Rectal smooth muscle tissue (tissue), 1 donor: ENCODE measurements around the gene MCMBP.
"Not testable (repeated sequence)": the region's sequence is repeated elsewhere in the genome, so short reads cannot be mapped to it uniquely, and the experiment has no call there.

Experiments
- H3K27ac ChIP-seq: one replicate; pipeline ENCODE4 v1.7.0; 2013; ENCODE audit warnings: low read depth, low read length, inconsistent platforms
- H3K27me3 ChIP-seq: one replicate; pipeline ENCODE4 v1.7.0; 2013; ENCODE audit warnings: low read length; ENCODE audit not compliant: control insufficient read depth, insufficient read depth
- H3K36me3 ChIP-seq: one replicate; pipeline ENCODE4 v1.7.0; 2013; ENCODE audit warnings: low read length; ENCODE audit not compliant: control insufficient read depth, insufficient read depth
- H3K4me1 ChIP-seq: one replicate; pipeline ENCODE4 v1.7.0; 2013; ENCODE audit warnings: low read length; ENCODE audit not compliant: control insufficient read depth, insufficient read depth
- H3K4me3 ChIP-seq: one replicate; pipeline ENCODE4 v1.7.0; 2013; ENCODE audit warnings: low read length
- H3K9ac ChIP-seq: one replicate; pipeline ENCODE4 v1.7.0; 2013; ENCODE audit warnings: low read length

MCMBP gene

GRCh38 chr10:119812684-119813083 lies 60.0 kb downstream of the MCMBP start:
- no peak overlapping the region for H3K9ac ChIP-seq
- no peak overlapping the region for H3K27ac ChIP-seq
- H3K4me1 ChIP-seq = no peaks in the 10 kb centered on the region
- H3K4me3 ChIP-seq = no peak overlapping the region
- H3K27me3 ChIP-seq = no peaks in the 10 kb centered on the region
- H3K36me3 ChIP-seq = no peaks in the 10 kb centered on the region

GRCh38 chr10:119811122-119811521 lies 61.5 kb downstream of the MCMBP start:
- no peaks in the 10 kb centered on the region for H3K4me1 ChIP-seq
- H3K4me3 ChIP-seq = no peak overlapping the region
- no peak overlapping the region for H3K27ac ChIP-seq
- H3K36me3 ChIP-seq = no peaks in the 10 kb centered on the region
- H3K27me3 ChIP-seq = no peaks in the 10 kb centered on the region
- no peak overlapping the region for H3K9ac ChIP-seq

DNA sequence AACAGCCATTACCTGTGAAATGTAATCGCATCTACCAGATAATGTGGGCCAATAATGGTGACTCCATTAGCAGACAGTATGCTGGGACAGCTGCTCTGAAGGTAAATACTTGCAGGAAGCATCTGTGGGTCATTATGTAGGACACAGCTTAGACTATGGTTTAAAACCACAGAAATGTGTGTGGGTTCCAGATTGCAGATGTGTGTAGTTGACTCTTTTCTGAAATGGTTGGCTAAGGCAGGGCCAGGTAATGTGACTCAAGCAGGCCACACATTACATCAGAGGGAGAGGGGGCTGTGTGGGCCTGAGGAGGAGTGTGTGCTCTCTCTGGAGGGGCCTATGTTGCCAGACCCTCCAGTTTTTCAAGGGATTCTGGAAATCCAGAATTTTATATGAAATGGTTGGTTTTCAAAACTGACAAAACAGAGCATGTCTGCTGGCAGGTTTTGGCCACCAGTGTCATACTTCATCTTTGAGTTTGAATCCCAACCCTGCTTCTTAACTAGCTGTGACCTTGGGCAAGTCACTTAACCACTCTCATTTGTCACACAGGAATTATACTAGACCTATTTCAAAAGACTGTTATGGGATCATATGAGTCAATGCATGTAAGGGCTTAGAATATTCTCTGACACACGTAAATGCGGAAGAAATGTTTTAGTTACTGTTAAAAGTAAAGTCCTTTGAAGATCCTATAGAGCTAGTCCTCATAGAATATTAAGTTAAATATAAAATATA lies 64.5 kb downstream of the MCMBP start:
- H3K27ac ChIP-seq = no peak overlapping the region
- no peak overlapping the region for H3K9ac ChIP-seq
- no peak overlapping the region for H3K4me3 ChIP-seq
- H3K4me1 ChIP-seq = peaks cover 4% of the 10 kb centered on the region
- H3K27me3 ChIP-seq = no peaks in the 10 kb centered on the region
- no peaks in the 10 kb centered on the region for H3K36me3 ChIP-seq

DNA sequence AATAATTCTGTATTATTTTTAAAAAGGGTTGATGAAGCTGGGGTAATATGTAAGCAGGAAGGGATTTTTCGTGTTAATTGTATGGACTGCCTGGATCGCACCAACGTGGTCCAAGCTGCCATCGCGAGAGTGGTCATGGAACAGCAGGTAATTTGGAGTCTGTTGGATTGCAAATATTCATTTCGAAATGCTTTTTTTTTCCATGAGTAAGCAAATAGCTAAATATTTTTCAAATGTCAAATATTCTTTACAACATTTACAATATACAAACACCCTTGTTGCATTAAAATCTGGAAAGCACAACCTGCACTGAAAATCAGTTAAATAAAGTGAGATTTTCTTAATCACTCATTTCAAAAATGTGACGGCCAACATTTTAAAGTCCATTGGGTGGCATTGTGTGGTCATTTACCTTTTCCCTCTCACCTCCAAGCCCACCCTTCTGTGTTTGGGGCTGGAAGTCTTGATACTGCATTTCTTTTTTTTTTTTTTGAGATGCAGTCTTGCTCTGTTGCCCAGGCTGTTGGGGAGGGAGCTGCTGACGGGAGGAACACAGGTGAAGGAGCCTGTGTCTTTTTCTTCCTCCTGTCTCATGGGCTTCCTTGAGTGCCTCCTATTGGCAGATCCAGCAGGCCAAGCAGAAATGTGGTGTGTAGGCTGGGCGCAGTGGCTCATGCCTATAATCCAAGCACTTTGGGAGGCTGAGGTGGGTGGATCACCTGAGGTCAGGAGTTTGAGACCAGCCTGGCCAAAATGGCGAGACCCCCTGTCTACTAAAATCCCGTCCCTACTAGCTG lies 66.1 kb downstream of the MCMBP start:
- Histone ChIP-seq H3K9ac (no peak overlapping the region), H3K27me3 (no peaks in the 10 kb centered on the region), H3K4me3 (no peak overlapping the region), H3K27ac (no peak overlapping the region), H3K36me3 (no peaks in the 10 kb centered on the region), H3K4me1 (peaks cover 7% of the 10 kb centered on the region)

- H3K27me3 ChIP-seq = no peaks in the 10 kb centered on the region
- no peaks in the 10 kb centered on the region for H3K36me3 ChIP-seq
- no peak overlapping the region for H3K9ac ChIP-seq
- no peak overlapping the region for H3K27ac ChIP-seq
- H3K4me1 ChIP-seq = peaks cover 7% of the 10 kb centered on the region
- H3K4me3 ChIP-seq = no peak overlapping the region
These were observed 66.9 kb downstream of the MCMBP start for GRCh38 chr10:119805702-119806230.

DNA sequence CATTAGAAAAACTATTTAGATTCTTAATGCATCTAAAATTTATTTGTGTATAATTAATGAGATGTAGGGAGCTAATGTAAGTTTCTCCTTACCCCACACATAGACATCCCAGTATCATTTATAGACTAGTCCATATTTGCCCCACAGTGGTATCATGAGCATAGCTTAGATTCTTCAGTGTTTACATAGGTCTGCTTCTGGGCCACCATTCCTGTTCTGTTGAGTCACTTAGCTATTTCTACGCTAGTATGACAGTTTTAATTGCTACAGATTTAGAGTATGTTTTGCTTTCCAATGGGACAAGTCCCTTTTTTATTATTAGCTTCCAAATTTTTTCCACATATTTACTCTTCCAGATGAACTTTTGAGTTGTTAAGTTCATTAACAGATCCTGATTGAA lies 69.4 kb downstream of the MCMBP start:
- Histone ChIP-seq H3K4me1 (peaks cover 7% of the 10 kb centered on the region), H3K27ac (no peak overlapping the region), H3K4me3 (no peak overlapping the region), H3K27me3 (no peaks in the 10 kb centered on the region), H3K9ac (no peak overlapping the region), H3K36me3 (no peaks in the 10 kb centered on the region)

GRCh38 chr10:119801998-119802538 lies 70.6 kb downstream of the MCMBP start:
- Histone ChIP-seq H3K27me3 (no peaks in the 10 kb centered on the region), H3K4me3 (no peak overlapping the region), H3K9ac (no peak overlapping the region), H3K27ac (no peak overlapping the region), H3K4me1 (peaks cover 7% of the 10 kb centered on the region), H3K36me3 (no peaks in the 10 kb centered on the region)

DNA sequence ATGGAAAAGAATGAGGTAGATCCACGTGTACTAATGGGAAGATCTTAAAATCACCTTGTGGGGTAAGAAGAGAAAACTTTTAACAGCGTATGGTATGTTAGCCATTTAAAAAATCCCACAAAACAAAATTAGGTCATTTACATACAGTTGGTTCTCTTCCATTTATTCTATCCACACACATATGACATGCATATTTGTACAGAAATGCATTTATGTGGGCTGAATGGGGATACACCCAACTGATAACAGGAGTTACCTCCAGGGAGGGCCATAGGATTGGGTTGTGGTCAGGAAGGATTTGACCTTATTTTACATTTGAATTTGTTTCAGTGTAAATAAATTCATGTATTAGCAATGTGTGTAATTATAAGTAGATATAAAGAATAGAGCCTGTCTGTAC lies 71.5 kb downstream of the MCMBP start:
- Histone ChIP-seq H3K27ac (no peak overlapping the region), H3K4me3 (no peak overlapping the region), H3K9ac (no peak overlapping the region), H3K27me3 (no peaks in the 10 kb centered on the region), H3K4me1 (peaks cover 7% of the 10 kb centered on the region), H3K36me3 (no peaks in the 10 kb centered on the region)

GRCh38 chr10:119796039-119796438 lies 76.6 kb downstream of the MCMBP start:
- no peak overlapping the region for H3K27ac ChIP-seq
- H3K36me3 ChIP-seq = no peaks in the 10 kb centered on the region
- H3K27me3 ChIP-seq = no peaks in the 10 kb centered on the region
- H3K4me3 ChIP-seq = no peak overlapping the region
- H3K9ac ChIP-seq = no peak overlapping the region
- no peaks in the 10 kb centered on the region for H3K4me1 ChIP-seq

DNA sequence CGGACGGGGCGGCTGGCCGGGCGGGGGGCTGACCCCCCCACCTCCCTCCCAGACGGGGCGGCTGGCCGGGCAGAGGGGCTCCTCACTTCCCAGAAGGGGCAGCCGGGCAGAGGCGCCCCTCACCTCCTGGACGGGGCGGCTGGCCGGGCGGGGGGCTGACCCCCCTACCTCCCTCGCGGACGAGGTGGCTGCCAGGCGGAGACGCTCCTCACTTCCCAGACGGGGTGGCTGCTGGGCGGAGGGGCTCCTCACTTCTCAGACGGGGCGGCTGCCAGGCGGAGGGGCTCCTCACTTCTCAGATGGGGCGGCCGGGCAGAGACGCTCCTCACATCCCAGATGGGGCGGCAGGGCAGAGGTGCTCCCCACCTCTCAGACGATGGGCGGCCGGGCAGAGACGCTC lies 77.5 kb downstream of the MCMBP start:
- not testable (repeated sequence) for H3K27me3 ChIP-seq, H3K4me3 ChIP-seq, H3K36me3 ChIP-seq, H3K9ac ChIP-seq, H3K27ac ChIP-seq, H3K4me1 ChIP-seq

DNA sequence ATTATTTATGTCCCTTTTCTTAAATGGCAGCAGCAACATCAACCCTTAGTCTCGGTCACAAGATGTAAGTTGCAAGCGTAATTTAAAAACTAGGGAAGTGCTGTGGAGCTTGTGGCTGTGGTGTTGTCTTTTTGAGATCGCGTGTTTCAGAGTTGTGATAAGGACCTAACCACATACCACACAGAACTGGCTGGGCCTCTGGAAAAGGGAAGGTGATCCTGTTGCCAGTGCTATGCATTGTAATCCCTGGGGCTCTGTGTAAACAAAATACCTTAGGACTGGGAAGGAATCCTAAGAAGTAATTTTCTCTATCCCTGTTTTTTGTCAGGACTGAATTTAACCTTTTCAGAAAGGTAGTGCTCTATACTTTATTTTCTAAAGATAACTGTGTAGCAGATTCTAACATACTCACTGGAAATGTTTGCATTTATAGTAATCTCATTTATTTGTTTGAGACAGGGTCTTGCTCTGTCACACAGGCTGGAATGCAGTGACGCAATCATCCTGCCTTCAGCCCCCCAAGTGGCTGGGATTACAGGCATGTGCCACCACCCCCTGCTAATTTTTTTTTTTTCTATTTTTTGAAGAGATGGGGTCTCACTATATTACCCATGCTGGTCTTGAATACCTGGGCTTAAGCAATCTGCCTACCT lies 86.4 kb downstream of the MCMBP start:
- peaks cover 11% of the 10 kb centered on the region for H3K4me1 ChIP-seq
- H3K4me3 ChIP-seq = no peak overlapping the region
- no peak overlapping the region for H3K9ac ChIP-seq
- H3K36me3 ChIP-seq = no peaks in the 10 kb centered on the region
- H3K27me3 ChIP-seq = no peaks in the 10 kb centered on the region
- H3K27ac ChIP-seq = peak overlapping the region; percentile 15

- H3K9ac ChIP-seq = no peak overlapping the region
- peaks cover 11% of the 10 kb centered on the region for H3K4me1 ChIP-seq
- H3K36me3 ChIP-seq = no peaks in the 10 kb centered on the region
- peak overlapping the region; percentile 6 for H3K4me3 ChIP-seq
- H3K27ac ChIP-seq = no peak overlapping the region
- no peaks in the 10 kb centered on the region for H3K27me3 ChIP-seq
These were observed 88.1 kb downstream of the MCMBP start for GRCh38 chr10:119784340-119785067.
